GM18511 (cell line): ENCODE measurements around the gene PDE1A.

Source experiments
- ATAC-seq: cut with Tn5 transposase; IDR thresholded peaks from one replicate; pipeline ENCODE4 v1.9.1; 2021; ENCODE audit warnings: mild to moderate bottlenecking, moderate library complexity; ENCODE audit not compliant: unreplicated experiment

The PDE1A gene

GRCh38 chr2:182426918-182427240 lies at the start of gene PDE1A:
PDE1A (minus strand) TSS chr2:182427036.
- no peak for ATAC-seq

GRCh38 chr2:182473635-182474034 lies 46.8 kb upstream of the PDE1A start:
- ATAC-seq: no peak

DNA sequence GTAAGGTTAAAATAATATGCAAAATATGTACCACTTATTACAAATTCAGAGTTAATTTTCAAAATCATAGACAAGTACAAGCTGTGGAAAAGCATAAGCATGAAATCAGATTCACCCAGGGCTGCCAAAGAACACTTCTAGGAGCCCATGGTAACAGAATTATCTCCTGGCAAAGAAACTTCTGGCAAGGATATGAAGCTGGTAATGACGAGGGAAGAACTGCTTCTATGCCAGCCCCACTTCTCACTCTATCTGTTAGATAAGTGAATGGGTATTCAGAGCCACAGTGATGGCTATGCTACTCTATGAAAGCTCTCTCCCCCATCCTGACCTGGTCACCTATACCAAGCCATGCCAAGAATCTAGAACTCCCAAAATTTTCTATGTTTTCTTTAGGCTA lies 36.9 kb upstream of the PDE1A start:
- no peak for ATAC-seq

DNA sequence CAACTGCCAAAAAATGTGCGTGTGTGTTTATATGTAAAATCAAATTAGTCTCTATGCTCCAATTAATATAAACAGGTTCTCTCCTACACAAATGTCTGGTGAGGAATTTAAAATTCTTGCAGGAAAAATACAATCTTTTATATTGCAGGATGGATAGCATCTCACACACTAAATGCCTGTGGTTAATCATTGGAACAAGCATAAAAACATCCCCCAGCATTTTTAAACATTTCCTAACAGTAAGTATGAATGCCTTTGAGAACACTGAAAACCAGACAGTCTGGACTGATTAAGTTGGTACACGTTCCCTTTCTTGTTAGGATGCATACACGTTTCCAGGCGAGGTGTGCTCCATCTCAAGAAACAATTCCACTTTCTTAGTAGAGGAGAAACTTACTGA lies 29.9 kb upstream of the PDE1A start:
- ATAC-seq: no peak

DNA sequence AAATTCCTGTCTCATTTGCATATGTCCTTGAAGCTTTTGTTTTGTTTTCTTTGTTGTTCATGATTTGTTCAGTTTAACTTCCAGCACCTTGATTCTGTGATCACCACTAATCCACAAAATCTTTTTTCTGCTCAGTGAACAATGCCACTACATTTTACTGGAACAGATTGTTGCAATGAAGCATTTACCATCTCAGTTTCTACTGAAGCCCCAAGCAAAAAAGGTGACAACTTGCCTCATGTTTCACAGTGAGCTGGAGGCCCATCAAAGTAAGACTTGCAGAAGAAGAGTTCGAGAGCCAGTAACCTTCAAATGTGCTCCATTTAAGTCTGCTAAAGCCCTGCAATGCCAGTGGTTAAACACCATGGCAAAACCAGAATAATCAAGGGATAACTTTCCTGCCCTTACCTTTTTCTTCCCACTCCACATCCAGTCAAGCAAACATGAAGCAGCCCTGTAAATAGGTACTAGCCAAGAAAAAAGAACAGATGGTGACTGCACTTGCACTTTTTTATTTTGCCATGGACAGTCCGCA lies 25.7 kb upstream of the PDE1A start:
- ATAC-seq: no peak

GRCh38 chr2:182448371-182448770 lies 21.5 kb upstream of the PDE1A start:
- no peak for ATAC-seq

DNA sequence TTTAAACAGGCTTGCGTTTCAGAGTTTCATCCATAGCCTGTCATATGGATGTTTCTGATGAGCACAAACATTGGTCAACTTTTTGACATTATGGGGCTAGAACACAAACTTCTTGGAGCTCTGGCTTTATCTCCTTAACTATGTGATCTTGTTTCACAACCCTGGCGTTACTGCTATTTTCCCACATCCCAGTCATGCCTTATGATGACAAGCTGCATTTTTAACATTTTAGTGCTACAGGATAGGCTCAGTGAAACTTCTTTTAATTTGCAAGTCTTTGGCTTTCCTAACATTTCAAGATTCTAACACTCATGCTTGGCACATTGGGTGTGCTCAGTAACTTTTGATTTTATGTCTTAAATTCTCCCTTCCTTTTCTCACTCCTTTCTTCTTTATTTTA lies 21.0 kb upstream of the PDE1A start:
- no peak for ATAC-seq

- no peak for ATAC-seq
Observed at GRCh38 chr2:182447163-182447562, 20.3 kb upstream of the PDE1A start.

DNA sequence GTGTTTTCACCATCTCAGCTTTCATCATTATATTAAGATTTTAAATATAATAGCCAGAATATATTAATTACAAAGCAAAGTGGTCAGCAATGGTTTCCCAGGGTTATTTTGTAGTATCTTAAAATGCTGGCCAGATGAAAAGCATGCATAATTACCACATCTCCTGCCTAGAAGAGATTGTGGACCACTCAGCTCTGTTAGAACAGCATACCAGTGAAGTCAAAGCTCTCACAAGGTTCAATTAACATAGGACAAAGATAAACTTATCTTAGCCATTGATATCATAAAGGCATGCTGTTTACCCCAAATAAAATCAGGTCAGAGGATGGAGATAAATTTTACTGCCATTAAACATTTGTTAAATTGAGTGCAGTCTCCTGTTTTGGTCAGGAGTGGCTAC lies 19.3 kb upstream of the PDE1A start:
- no peak for ATAC-seq

- no peak for ATAC-seq
Observed at GRCh38 chr2:182445391-182445965, 18.6 kb upstream of the PDE1A start.

DNA sequence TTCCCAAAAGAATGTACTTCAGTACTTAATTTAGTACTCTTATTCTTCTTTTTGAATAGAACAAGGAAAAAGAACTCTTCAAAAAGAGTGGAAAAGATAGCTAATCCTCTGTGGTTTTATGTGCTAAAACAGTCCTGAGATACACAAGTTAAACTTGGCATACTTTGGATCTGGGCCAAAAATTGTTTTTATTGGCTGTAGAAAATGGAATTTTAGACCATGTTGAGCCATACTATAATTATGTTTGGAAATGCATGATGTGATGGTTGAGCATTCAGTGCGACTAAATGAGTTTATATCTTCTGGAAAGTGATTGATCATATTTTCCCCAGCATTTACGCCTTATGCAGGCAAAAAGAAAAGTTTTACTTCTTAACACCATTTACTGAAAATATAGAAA lies 18.0 kb upstream of the PDE1A start:
- ATAC-seq: no peak

DNA sequence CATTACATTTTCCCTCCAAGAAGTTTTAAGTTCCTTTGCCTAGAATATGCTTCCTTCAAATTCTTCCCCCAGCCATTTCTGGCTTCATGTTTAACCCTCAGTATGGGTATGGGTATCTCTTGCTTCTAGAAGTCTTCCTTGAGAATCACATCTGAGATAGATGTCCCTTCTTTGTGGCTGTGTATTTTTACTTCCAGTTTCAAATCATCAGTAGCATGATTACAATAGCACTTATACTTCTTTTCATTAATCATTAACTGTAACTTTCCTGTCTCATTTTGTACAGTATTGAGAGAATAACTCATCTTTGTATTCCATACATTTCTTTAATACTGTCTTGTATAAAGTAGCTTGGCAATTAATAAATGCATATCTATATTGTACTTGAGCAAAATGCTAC lies 17.3 kb upstream of the PDE1A start:
- peak; percentile 81 for ATAC-seq

GRCh38 chr2:182436252-182436651 lies 9.4 kb upstream of the PDE1A start:
- no peak for ATAC-seq

- no peak for ATAC-seq
Observed at GRCh38 chr2:182435754-182436153, 8.9 kb upstream of the PDE1A start.

GRCh38 chr2:182432051-182432450 lies 5.2 kb upstream of the PDE1A start:
- ATAC-seq: no peak

DNA sequence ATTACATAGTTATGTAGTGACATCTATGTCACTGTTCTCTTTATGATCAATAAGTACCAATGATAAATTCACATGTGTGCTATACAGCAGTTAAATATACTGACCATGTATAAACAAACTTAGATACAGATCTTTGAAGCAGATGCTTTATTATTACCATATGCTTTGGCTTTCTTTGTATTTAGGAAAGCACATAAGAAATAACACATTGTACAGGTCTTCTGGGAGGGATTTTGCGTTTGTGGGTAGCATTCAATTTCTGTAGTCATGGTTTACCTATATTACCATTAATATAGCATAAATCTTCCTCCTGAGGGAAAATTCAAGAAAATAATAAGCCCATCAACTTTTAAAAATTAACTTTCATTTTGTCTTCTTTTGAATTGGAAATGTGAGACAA lies 1.6 kb upstream of the PDE1A start:
- no peak for ATAC-seq

GRCh38 chr2:182426082-182426917 lies 536 bp downstream of the PDE1A start:
- ATAC-seq: no peak

- no peak for ATAC-seq
Observed at GRCh38 chr2:182422864-182423263, 4.0 kb downstream of the PDE1A start.

GRCh38 chr2:182420669-182421068 lies 6.2 kb downstream of the PDE1A start:
- ATAC-seq: no peak

- no peak for ATAC-seq
Observed at GRCh38 chr2:182416861-182417260, 10.0 kb downstream of the PDE1A start.

DNA sequence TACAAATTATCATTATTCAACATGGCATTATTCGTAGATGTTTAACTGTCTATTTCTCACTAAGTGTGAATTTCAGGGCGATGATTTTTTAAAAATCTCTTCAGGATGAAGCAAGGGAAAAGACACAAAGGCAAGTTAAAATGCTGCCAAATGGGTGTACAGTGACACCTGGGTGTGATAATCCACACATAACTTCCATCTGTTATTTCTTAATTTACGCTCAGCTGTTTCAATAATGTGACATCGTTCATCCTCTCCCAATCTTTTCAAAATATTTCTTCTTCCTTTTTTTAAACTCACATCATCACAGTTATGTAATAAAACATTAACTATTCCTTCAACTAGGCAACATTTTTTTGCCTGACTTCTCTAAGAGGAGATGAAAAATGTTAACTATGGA lies 10.6 kb downstream of the PDE1A start:
- no peak for ATAC-seq

- no peak for ATAC-seq
Observed at GRCh38 chr2:182415771-182416170, 11.1 kb downstream of the PDE1A start.

GRCh38 chr2:182412858-182413257 lies 14.0 kb downstream of the PDE1A start:
- ATAC-seq: no peak
